Esophagus squamous epithelium (tissue), 4 donors: ENCODE results near the gene PRKG1.

Experiments
- POLR2A ChIP-seq, 4 donors: fragments of 450-650 bp; IDR thresholded peaks; one replicate each; pipeline ENCODE4 v1.6.1; 2017; ENCODE audit warnings: antibody characterized with exemption in 4 of 4, mild to moderate bottlenecking in 4 of 4, moderate library complexity in 3 of 4
- TF ChIP-seq, protein P1 (sequence below), 6 experiments: fragments of 450-650 bp in 4 of 6; fragments of 200-600 bp in 2 of 6; sonication (generic) in 2 of 6; IDR thresholded peaks; one replicate each; pipeline ENCODE4 v1.5.1; 2016 to 2019; ENCODE audit warnings: antibody characterized with exemption in 6 of 6, mild to moderate bottlenecking in 4 of 6, moderate library complexity in 4 of 6

- no peak for TF ChIP-seq POLR2A (IDR thresholded peaks at IDR 0.05)
- TF ChIP-seq, protein P1, sequence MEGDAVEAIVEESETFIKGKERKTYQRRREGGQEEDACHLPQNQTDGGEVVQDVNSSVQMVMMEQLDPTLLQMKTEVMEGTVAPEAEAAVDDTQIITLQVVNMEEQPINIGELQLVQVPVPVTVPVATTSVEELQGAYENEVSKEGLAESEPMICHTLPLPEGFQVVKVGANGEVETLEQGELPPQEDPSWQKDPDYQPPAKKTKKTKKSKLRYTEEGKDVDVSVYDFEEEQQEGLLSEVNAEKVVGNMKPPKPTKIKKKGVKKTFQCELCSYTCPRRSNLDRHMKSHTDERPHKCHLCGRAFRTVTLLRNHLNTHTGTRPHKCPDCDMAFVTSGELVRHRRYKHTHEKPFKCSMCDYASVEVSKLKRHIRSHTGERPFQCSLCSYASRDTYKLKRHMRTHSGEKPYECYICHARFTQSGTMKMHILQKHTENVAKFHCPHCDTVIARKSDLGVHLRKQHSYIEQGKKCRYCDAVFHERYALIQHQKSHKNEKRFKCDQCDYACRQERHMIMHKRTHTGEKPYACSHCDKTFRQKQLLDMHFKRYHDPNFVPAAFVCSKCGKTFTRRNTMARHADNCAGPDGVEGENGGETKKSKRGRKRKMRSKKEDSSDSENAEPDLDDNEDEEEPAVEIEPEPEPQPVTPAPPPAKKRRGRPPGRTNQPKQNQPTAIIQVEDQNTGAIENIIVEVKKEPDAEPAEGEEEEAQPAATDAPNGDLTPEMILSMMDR (IDR thresholded peaks at IDR 0.05): no peak
These were observed 1142.6 kb downstream of the PRKG1 start for GRCh38 chr10:52216852-52217251.
